ENCODE results near the gene CD58. TPM values are rescaled to one million over a fixed set of nuclear protein-coding genes. Genes with fewer than 3 reads are reported as not detected.
A peak's percentile ranks its signal among the peaks of the same experiment; 100 is the strongest.
"Not testable (repeated sequence)": the region's sequence is repeated elsewhere in the genome, so short reads cannot be mapped to it uniquely, and the experiment has no call there.

CD58 gene, protein sequence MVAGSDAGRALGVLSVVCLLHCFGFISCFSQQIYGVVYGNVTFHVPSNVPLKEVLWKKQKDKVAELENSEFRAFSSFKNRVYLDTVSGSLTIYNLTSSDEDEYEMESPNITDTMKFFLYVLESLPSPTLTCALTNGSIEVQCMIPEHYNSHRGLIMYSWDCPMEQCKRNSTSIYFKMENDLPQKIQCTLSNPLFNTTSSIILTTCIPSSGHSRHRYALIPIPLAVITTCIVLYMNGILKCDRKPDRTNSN
- 7.2 and 10.7 TPM in 2 replicates for total RNA-seq (ENCODE audit: low replicate concordance)
- long read RNA-seq, transcript CD58-201 (4 exons, 892 nt): minor isoform, 14 of 41 reads
- long read RNA-seq, transcript CD58-202 (6 exons, 1,098 nt): major isoform, 19 of 41 reads
- long read RNA-seq, partial matches to known transcripts: 0 of 41 reads
- long read RNA-seq, other reads (novel, unspliced or antisense): 3 of 41 reads

DNA sequence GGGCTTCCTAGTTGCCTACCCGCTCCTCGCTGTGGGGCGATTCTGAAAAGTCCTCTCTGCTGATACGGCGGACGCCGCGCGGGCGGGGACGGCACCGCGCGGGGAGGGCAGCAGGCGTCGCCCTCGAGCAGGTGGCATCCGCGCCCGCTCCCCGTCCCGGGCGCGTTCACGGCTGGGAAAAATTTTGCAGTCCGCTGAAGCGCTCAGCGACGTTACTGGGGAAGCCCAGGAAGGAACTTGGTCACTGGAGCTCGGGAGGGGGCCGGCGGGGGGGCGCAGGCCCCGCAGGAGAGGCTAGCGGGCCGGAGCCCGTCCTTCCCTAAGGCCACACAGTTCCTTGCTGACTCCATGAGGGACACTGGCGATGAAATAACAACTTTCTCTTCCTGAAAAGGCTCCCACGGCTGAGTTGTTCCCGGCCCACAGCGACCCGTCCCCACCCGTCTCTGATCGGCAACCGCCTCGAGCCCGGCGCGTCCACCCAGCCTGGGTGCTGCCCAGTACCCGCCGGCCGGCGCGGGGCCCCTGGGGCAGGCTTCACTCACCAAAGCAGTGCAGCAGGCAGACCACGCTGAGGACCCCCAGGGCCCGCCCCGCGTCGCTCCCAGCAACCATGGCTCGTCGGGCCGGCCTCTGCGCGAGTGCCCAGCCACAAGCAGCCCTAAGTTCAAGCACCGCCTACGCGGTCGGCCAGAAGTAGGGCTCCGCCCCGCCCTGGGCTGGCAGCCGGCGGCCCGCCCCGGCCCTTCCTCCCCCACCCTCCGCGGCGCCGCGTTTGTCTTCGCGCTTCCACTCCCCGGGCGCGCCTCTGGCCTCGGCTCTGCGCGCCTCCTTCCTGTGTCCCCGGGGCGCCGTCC, at the start of gene CD58:
CD58 (minus strand) TSS at position 669 of the 857 bp plus-strand sequence; CDS start at position 615, 54 bp downstream.
- Mint-ChIP-seq H3K27me3 (peaks cover 11% of the 10 kb centered on the region), H3K4me1 (ENCODE audit: unreplicated experiment) (peaks cover 26% of the 10 kb centered on the region), H3K36me3 (no peaks in the 10 kb centered on the region), H3K9me3 (no peaks in the 10 kb centered on the region), H3K4me3 (peak within 1 kb of the TSS; percentile 90), H3K27ac (peak within 1 kb of the TSS; percentile 87)
- peak; percentile 86 for DNase-seq (ENCODE audit: extremely low spot score, unreplicated experiment)
- TF ChIP-seq, protein P1, sequence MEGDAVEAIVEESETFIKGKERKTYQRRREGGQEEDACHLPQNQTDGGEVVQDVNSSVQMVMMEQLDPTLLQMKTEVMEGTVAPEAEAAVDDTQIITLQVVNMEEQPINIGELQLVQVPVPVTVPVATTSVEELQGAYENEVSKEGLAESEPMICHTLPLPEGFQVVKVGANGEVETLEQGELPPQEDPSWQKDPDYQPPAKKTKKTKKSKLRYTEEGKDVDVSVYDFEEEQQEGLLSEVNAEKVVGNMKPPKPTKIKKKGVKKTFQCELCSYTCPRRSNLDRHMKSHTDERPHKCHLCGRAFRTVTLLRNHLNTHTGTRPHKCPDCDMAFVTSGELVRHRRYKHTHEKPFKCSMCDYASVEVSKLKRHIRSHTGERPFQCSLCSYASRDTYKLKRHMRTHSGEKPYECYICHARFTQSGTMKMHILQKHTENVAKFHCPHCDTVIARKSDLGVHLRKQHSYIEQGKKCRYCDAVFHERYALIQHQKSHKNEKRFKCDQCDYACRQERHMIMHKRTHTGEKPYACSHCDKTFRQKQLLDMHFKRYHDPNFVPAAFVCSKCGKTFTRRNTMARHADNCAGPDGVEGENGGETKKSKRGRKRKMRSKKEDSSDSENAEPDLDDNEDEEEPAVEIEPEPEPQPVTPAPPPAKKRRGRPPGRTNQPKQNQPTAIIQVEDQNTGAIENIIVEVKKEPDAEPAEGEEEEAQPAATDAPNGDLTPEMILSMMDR (conservative IDR thresholded peaks at IDR 0.05): peak; percentile 77

DNA sequence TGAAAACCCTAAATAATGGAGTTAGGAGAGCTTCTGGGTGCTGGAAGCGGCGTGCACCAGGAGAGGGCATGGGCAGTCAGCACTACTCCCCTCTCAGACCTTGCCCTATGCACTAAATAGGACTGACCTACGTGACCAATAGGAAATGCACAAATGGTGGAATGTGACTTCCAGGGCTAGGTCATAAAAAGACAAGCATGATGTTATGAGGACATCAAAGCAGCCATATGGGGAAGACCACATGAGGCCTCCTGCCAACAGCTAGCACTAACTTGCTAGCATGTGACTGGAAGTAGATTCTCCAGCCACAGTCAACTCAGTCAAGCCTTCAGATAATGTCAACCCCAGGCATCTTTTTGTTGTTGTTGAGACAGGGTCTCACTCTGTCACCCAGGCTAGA, 49.6 kb upstream of the CD58 start:
- not testable (repeated sequence) for H3K4me3 Mint-ChIP-seq; H3K27ac Mint-ChIP-seq; H3K36me3 Mint-ChIP-seq; H3K27me3 Mint-ChIP-seq; H3K9me3 Mint-ChIP-seq; DNase-seq (ENCODE audit: extremely low spot score, unreplicated experiment)
- peaks cover 24% of the 10 kb centered on the region for H3K4me1 Mint-ChIP-seq (ENCODE audit: unreplicated experiment)

DNA sequence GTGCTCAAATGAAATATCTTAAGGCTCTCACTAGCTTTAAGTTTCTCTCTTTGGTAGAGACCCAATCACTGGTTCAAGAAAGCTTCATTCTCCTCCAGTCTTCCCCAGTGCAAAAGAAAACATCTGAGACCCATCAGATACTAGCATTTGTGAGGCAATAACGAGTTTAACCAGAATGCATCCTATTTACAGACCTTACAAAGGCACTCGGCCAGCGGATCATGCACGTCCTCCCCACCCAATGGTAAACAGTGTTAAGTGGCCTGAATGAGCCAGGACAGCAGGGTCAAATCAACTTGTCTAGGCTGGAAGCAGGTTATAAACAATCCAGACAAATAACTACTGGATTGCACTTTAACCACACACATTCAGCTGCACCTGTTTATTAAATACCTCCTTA, 48.3 kb upstream of the CD58 start:
- peak overlapping the region; percentile 39 for H3K27ac Mint-ChIP-seq
- not testable (repeated sequence) for H3K27me3 Mint-ChIP-seq; H3K4me3 Mint-ChIP-seq; H3K36me3 Mint-ChIP-seq; H3K9me3 Mint-ChIP-seq; DNase-seq (ENCODE audit: extremely low spot score, unreplicated experiment)
- H3K4me1 Mint-ChIP-seq (ENCODE audit: unreplicated experiment): peaks cover 12% of the 10 kb centered on the region

DNA sequence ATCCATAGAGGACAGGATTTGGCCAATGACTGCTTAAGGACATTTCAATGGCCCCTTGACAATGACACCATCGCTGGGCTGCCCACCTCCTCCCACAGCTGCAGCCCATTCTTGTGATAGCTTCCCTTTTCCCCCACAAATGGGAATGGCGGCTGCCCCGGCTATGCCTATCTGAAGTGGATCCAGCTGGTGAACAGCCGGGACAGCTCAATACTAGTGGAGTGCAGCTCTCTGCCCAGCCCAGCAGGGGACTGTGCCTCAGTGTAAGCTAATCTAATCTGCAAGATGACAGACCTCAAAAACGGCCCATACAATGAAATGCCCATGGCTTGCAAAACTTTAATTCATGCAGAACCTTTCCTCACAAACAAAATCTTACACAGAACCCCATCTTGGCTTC, 47.0 kb upstream of the CD58 start:
- TF ChIP-seq, protein P1 (conservative IDR thresholded peaks at IDR 0.05): peak; percentile 25
- H3K9me3 Mint-ChIP-seq; DNase-seq (ENCODE audit: extremely low spot score, unreplicated experiment): not testable (repeated sequence)

DNA sequence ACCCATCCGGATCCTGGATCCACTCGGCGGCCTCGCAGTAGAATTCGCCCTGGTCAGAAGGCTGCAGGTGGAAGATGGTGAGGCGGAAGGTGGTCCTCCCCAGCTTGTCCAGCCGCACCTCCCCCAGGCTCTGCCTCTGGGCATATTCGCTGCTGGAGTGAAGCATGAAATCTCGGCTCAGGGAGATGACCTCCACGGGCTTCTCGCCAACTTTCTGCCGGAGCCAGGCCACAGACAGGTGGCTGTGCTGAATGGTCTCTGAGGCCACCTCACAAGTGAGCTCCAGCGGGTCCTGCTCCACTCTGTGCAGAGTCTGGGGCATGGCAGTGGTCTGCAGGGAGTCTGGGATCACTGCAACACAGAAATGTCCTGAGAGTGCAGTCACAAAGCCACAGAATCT, 43.0 kb upstream of the CD58 start:
- H3K4me1 Mint-ChIP-seq (ENCODE audit: unreplicated experiment): peaks cover 17% of the 10 kb centered on the region
- not testable (repeated sequence) for H3K27ac Mint-ChIP-seq, H3K27me3 Mint-ChIP-seq

More for the DNA sequence above, 47.0 kb upstream of the CD58 start:
- not testable (repeated sequence) for H3K27ac Mint-ChIP-seq, H3K27me3 Mint-ChIP-seq, H3K36me3 Mint-ChIP-seq, H3K4me3 Mint-ChIP-seq
- H3K4me1 Mint-ChIP-seq (ENCODE audit: unreplicated experiment): peaks cover 12% of the 10 kb centered on the region

DNA sequence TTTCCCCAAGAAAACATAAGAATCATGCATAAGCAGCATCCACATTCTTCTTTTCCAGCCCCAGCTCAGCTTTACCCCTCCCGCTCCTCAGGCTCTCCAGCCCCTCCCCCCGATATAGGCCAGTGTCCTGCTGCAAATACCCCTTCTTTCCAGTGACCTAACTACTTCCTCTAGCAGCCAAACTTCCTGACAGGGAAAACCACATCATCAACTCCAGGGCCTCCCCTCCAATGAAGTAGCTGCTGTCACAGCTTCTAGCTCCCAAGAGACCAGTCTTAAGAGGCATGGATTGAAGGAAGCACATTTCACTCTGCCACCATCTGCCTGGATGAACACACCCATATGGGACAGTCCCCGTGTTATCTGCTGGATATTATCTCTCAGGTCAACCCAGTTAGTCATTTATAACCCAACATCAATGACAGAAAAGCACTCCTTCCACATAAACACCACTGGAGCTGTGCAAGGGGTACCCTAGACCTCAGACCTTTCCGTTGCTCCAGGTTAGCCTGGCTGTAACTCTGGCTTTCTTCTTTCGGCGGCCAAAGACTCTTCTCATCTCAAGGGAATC, 39.1 kb upstream of the CD58 start:
- H3K27ac Mint-ChIP-seq; H3K27me3 Mint-ChIP-seq; DNase-seq (ENCODE audit: extremely low spot score, unreplicated experiment); H3K4me3 Mint-ChIP-seq; H3K9me3 Mint-ChIP-seq: not testable (repeated sequence)
- Mint-ChIP-seq H3K4me1 (ENCODE audit: unreplicated experiment) (peaks cover 14% of the 10 kb centered on the region), H3K36me3 (peaks cover 12% of the 10 kb centered on the region)

More for the DNA sequence above, 43.0 kb upstream of the CD58 start:
- H3K9me3 Mint-ChIP-seq; DNase-seq (ENCODE audit: extremely low spot score, unreplicated experiment); H3K4me3 Mint-ChIP-seq: not testable (repeated sequence)
- H3K36me3 Mint-ChIP-seq: peaks cover 14% of the 10 kb centered on the region

DNA sequence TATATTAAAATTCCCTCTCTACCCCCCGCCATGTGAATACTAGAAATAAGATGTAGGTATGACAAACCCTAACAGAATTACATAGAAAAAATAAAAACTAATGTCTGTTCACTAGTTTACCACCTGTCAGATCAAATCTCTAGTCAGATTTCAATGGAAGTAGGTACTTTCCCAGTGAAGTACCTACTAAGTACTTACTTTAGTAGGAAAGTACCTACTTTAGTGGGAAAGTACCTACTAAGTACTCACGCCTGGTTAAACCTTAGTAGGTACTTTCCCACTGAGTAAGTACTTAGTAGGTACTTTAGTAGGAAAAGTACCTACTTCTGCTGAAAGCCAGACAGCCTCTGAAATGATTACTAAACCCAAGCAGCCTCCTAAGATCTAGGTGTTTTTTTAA, 38.0 kb upstream of the CD58 start:
- not testable (repeated sequence) for DNase-seq (ENCODE audit: extremely low spot score, unreplicated experiment); H3K4me3 Mint-ChIP-seq; H3K9me3 Mint-ChIP-seq; H3K27me3 Mint-ChIP-seq; H3K27ac Mint-ChIP-seq
- H3K36me3 Mint-ChIP-seq: peaks cover 12% of the 10 kb centered on the region
- peaks cover 14% of the 10 kb centered on the region for H3K4me1 Mint-ChIP-seq (ENCODE audit: unreplicated experiment)

DNA sequence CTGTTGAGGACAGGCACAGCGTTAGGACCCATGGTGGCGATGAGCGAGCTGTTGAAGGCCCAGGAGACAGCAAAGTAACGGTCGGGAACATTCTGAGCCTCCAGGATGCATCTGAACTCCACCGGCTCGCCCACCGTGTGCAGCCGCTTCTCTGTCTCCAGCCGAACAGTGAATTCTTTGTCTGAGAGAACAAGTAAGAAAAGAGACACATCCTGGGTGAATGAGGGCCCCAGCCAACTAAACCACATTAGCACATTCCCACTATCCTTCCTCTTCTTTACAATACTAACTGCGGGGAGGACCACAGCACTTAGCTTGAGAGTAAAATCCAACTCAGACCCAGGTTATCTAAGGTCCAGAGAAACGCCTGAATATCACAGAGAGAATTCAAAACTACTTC, 37.3 kb upstream of the CD58 start:
- H3K9me3 Mint-ChIP-seq; H3K27ac Mint-ChIP-seq; H3K4me3 Mint-ChIP-seq; DNase-seq (ENCODE audit: extremely low spot score, unreplicated experiment); H3K27me3 Mint-ChIP-seq: not testable (repeated sequence)
- peaks cover 12% of the 10 kb centered on the region for H3K36me3 Mint-ChIP-seq
- peaks cover 14% of the 10 kb centered on the region for H3K4me1 Mint-ChIP-seq (ENCODE audit: unreplicated experiment)

DNA sequence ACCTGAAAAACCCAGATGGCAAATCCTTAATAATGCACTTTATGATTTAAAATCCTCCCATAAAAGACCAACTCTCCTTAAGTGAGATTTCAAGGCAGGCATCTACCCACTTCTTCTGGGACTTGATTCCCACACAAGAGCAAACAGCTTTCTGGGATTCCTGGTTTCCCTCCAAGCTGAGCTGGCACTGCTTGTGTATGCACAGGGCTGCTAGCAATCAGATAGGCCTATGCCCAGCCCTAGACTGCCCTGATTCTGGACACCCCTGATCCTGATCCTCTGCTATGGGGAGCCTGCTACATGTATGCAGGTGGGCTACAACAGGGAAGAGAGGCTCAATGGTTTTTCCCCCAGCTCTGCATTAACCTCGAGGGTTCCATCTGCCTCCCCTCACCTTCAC, 36.6 kb upstream of the CD58 start:
- Mint-ChIP-seq H3K4me1 (ENCODE audit: unreplicated experiment) (peaks cover 14% of the 10 kb centered on the region), H3K36me3 (peaks cover 12% of the 10 kb centered on the region)
- H3K27me3 Mint-ChIP-seq; H3K4me3 Mint-ChIP-seq; DNase-seq (ENCODE audit: extremely low spot score, unreplicated experiment); H3K27ac Mint-ChIP-seq; H3K9me3 Mint-ChIP-seq: not testable (repeated sequence)

DNA sequence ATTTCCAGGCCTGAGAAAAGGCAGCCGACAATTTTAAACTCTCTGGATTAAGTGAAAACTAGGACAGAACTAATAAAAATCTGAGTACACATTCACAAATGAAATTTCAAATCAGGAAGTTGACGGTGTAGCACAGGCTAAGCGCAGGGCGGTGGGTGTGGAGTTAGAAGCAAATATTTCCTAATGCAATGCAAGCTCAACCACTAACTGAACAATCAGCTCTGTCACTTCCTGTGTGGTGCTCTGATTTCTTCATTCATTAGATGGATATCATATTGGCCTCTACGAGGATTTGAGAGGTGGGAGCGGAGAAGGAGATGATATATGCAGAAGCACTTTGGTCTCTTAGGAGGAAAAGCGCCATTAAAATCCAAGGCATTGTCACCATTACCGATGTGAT, 35.2 kb upstream of the CD58 start:
- DNase-seq (ENCODE audit: extremely low spot score, unreplicated experiment); H3K4me3 Mint-ChIP-seq; H3K27me3 Mint-ChIP-seq; H3K9me3 Mint-ChIP-seq; H3K27ac Mint-ChIP-seq: not testable (repeated sequence)
- Mint-ChIP-seq H3K4me1 (ENCODE audit: unreplicated experiment) (peaks cover 14% of the 10 kb centered on the region), H3K36me3 (peaks cover 12% of the 10 kb centered on the region)
